Measurements from ENCODE around the gene CAGE1.

- TF ChIP-seq CTCF (IDR thresholded peaks at IDR 0.05; ENCODE audit: low read depth, low read length, poor library complexity, severe bottlenecking) (no peak), EZH2phosphoT487 (IDR thresholded peaks at IDR 0.05; ENCODE audit: borderline replicate concordance, low read length) (no peak)
These were observed 88.6 kb downstream of the CAGE1 start for GRCh38 chr6:7300926-7301325.
